AG04449 (cell line): ENCODE data around the gene TIPARP.
A peak's percentile ranks its signal among the peaks of the same experiment; 100 is the strongest.

Experiments used
- CTCF ChIA-PET: fragments of 350-600 bp; formaldehyde crosslinking; extraction: SDS; loops from one replicate; lab custom pipeline; 2021; ENCODE audit warnings: antibody characterized with exemption; lab: Yijun Ruan, JAX
- POLR2A ChIA-PET: fragments of 400-600, 350-600 bp; formaldehyde crosslinking; extraction: SDS; loops from one replicate; lab custom pipeline; 2020; ENCODE audit warnings: antibody characterized with exemption, inconsistent platforms; lab: Yijun Ruan, JAX
- DNase-seq: peaks from one replicate; pipeline ENCODE4 v3.0.0-alpha.2; 2010; ENCODE audit warnings: low read depth, low spot score
- H3K4me3 ChIP-seq: 2 replicates; pipeline ENCODE4 v1.5.1; 2011; ENCODE audit warnings: low read depth, mild to moderate bottlenecking, control low read depth, low read length
- TF ChIP-seq, protein P1 (sequence below): IDR thresholded peaks from one replicate; pipeline ENCODE4 v1.5.1; 2011; ENCODE audit warnings: mild to moderate bottlenecking, moderate library complexity, low read length, control low read depth, inconsistent platforms; ENCODE audit not compliant: insufficient read depth; ENCODE audit errors: missing control alignments

The TIPARP gene

DNA sequence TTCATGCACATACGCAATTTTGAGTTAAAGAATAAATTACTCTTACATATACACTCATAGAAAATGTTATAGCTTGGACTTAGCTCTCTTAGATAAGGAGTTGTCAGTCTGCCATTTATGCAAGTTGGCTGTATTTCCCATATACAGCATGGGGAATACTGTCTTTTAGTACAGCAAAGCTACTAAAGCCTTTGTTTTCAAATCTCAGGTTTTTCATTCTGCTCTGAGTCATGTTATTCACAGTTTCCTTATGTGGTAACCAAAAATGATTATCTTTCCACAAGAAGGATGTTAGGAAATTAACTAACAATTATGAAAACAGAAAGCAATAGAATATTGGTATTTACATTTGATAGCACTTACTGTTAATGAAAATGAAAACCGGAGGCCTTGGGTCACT lies 4.3 kb upstream of the TIPARP start:
- TF ChIP-seq, protein P1, sequence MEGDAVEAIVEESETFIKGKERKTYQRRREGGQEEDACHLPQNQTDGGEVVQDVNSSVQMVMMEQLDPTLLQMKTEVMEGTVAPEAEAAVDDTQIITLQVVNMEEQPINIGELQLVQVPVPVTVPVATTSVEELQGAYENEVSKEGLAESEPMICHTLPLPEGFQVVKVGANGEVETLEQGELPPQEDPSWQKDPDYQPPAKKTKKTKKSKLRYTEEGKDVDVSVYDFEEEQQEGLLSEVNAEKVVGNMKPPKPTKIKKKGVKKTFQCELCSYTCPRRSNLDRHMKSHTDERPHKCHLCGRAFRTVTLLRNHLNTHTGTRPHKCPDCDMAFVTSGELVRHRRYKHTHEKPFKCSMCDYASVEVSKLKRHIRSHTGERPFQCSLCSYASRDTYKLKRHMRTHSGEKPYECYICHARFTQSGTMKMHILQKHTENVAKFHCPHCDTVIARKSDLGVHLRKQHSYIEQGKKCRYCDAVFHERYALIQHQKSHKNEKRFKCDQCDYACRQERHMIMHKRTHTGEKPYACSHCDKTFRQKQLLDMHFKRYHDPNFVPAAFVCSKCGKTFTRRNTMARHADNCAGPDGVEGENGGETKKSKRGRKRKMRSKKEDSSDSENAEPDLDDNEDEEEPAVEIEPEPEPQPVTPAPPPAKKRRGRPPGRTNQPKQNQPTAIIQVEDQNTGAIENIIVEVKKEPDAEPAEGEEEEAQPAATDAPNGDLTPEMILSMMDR, result no peak
- ChIA-PET POLR2A (no interaction called here), CTCF (interaction anchor here (0.7 to 1.6 kb wide), 4 partner anchors 9 to 461 kb away, joined by 3 to 4 read pairs (median 4); no protein-coding TSS in a partner anchor)
- no peak for DNase-seq
- H3K4me3 ChIP-seq, result no peak overlapping the region

DNA sequence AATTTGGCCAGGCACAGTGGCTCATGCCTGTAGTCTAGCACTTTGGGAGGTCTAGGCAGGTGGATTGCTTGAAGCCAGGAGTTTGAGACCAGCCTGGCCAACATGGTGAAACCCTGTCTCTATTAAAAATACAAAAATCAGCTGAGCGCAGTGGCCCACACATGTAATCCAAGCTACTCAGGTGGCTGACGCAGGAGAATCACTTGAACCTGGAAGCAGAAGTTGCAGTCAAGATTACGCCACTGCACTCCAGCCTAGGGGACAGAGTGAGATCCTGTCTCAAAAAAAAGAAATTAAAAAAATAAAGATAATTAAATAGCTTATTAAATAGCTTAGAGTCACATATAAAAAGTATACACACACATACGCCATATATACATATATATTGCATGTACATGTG lies 3.7 kb upstream of the TIPARP start:
- DNase-seq, result no peak
- POLR2A ChIA-PET, result no interaction called here
- TF ChIP-seq, protein P1, result no peak
- H3K4me3 ChIP-seq, result no peak overlapping the region
- CTCF ChIA-PET, result interaction anchor here (0.8 to 3.8 kb wide), 10 partner anchors 9 to 520 kb away, joined by 3 to 49 read pairs (median 3); no protein-coding TSS in a partner anchor

DNA sequence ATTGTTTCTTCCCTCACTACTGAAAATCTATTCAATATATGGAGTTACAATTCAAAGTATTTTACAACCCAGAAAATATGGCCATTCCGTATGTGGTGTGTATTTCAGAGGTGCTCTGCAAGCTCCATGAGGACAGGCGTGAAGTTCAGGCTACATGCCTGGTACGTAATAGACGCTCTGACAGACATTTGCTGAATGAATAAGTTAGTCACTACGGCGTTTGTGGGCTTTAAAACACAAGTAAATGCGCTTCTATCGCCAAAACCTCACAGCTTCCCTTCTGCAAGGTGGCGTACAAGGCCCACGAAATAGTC lies 701 bp upstream of the TIPARP start:
- POLR2A ChIA-PET, result interaction anchor here (0.7 to 3.8 kb wide), 2 partner anchors 120 to 409 kb away, joined by 3 to 60 read pairs; partner anchors contain the start of gene SSR3
- DNase-seq, result no peak
- H3K4me3 ChIP-seq, result peak overlapping the region; percentile 78
- TF ChIP-seq, protein P1, result no peak
- CTCF ChIA-PET, result interaction anchor here (0.6 to 3.8 kb wide), 40 partner anchors 9 to 523 kb away, joined by 3 to 49 read pairs (median 4); partner anchors contain the start of gene SSR3

DNA sequence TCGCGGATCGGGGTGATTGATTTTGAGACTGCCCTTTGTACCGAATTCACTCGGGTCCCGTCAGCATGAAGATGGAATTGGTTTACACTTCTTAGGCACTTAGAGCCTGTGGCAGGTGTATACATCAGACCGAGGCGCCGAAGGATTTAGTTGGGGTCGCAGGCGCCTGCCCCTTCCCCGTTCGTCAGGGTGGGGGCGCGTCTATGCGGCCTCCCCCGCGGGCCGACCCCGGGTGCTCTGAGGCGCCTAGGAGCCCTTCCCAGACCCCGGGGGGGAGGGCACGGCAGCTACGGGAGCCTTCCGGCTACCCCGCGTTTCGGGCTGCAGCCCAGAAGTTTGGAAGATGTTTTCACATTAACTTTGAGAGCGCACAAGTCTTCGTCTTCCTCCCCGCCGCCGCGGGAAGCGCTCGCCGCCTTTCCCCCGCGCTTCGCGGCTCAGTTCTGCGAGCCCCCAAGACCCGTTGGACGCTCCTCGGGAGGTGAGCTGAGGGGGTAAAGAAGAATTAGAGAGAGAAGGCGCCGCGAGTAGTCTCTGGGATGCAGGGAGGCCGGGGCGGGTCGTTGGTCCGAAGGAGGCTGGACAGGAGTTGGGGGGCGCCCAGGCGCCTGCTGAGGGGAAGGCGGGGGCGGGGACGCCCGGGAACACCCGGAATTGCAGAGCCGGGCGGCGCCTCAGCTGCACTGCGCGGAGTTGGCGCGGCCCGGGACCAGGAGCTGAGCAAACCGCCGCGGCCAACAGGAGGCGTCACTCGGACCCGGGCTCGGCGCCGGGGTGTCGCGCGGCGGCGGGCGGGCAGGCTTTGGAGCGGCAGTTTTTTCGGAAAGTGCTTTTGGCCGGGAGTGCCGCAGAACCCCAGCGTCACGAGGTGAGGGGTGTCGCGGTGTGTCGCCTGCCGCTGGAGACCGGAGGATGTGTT lies 780 bp downstream of the TIPARP start:
- ChIA-PET POLR2A (interaction anchor here (0.6 to 3.8 kb wide), 12 partner anchors 21 to 464 kb away, joined by 3 to 60 read pairs (median 4); partner anchors contain the start of gene SSR3), CTCF (interaction anchor here (0.6 to 6.4 kb wide), 22 partner anchors 16 to 525 kb away, joined by 3 to 59 read pairs (median 3); partner anchors contain the start of gene SSR3)
- H3K4me3 ChIP-seq, result peak overlapping the region; percentile 78
- TF ChIP-seq, protein P1, result peak; percentile 49
- no peak for DNase-seq

DNA sequence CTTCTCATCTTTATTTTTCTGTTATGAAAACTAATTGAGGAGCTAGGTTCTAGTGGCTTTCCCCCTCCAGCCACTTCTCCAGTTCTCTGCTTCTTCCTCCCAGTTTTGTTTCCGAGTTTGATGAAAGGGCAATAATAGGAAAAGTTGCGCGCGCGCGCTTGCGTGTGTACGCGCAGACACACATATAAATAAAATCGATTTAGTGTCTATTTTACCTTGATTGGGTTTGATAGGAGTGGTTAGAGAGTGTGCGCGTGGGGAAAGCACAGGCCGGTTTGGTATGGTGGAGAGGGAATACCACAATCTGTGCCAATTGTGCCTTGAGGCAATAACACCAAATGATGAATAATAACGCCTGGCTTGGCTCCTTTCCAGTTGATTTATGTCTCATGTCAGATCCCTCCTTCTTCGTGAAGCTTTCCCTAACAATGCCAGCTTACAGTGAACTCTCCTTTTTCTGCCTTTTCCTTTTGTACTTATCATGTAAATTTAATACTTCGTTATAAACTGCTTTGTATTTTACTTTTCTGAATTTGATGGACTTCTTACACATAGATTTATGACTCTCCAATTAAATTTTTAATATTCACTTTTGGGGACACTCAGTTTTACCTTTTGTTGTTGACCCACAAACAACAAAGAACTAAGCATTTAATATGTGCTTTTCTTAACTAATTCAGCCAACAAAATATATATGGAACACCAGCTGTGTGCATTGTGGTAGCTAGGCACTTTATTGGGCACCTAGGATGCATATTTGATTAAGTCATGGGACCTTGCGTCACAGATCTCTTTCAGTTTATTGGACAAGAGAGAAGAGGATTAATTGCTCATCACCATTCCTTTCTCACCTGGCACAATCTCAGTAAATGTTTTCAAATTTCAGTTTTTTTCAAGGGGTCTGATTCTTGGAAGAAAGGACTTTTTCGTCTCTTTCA lies 1.7 kb downstream of the TIPARP start:
- peak overlapping the region; percentile 78 for H3K4me3 ChIP-seq
- CTCF ChIA-PET, result interaction anchor here (0.8 to 6.4 kb wide), 17 partner anchors 17 to 526 kb away, joined by 3 to 59 read pairs (median 3); partner anchors contain the start of gene SSR3
- POLR2A ChIA-PET, result interaction anchor here (0.6 to 3.8 kb wide), 10 partner anchors 75 to 463 kb away, joined by 3 to 60 read pairs (median 4); partner anchors contain the start of gene SSR3
- no peak for DNase-seq
- TF ChIP-seq, protein P1, result no peak
